ENCODE data around the gene GRM8.
"Not testable (repeated sequence)": the region's sequence is repeated elsewhere in the genome, so short reads cannot be mapped to it uniquely, and the experiment has no call there.

The GRM8 gene

DNA sequence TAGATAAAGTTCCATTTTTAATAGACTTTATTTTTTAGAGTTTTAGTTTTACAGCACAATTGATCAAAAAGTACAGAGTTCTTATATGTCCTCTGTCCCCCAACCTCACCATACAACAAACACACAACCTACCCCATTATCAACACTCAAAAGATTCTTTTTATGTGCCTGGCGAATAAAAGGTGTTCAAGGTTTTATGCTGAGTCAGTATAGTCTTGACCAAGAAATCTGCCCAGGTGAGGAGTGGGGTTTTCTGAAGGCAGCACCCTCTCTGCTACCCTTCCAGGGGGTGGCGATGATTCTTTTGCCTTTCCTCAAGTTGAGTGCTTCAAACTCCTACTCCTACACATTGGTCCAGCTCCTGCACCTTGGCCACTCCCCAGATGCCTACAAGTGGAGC, 222.9 kb downstream of the GRM8 start:
- DNase-seq (ENCODE audit: low read depth), result no peak

DNA sequence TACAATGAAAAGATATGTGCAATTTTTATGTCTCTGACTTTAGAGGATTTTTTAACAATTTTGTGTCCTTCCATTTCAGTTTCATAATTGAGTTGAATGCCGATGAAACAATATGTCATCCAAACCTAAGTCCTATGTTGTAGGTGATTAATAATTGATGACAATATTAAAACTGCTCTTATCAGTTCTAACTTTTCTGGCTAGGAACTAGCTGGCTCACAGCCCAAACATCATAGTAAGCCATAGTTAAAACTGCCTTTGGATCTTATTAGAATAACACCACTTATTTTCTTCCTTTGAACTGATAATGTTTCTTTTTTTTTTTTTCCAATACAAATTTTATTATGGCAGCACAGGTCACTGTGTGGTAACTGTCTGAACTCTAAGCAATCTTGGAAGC, 230.9 kb downstream of the GRM8 start:
- DNase-seq (ENCODE audit: low read depth), result no peak

DNA sequence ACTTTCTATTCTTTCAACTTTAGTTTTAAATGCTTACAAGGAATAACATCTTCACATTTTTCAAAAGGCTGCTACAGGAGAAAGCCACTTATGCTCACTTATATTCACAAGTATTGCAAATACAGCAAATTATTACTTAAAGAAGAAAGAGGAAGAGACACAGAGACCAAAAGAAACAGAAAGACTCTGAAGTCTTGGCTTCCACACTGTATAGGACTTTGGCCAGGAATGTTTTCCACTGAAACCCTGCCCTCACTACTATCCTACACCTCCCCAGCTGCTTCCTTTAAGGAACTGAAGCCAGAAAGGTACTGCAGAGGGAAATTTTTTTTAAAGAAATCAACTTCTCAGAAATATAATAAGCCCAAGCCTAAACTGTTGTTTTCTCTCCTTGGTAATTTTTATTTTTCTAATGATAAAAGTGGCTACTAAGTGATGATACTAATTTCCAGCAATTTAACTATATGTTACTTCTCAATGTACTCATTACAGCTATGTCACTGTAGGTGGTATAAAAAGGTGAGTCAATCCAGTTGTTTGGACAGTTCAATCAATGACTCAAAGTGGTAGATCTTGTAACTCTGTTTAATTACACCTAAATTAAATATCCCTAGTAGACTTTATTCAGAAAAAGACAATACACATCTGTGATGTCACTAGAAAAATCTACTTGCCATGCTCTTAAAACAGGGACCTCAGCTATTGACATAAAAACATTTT, 231.6 kb downstream of the GRM8 start:
- no peak for DNase-seq (ENCODE audit: low read depth)

DNA sequence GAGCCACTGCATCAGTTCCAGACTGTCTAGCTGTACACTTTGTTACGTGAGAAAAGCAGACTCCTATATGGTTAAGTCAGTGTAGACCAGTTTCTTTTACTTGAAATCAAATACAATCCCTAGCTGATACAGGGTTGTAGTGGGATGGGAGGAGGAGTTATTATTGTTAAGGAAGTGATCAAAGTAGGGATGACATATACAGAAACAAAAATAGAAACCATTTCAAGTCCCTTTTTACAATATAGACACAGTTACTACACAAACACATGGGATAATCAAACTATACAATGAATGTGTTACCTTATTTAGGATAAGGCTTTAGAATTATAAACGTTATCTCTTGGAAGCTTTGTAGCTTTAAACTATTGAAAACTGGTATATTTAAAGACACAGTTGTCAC, 233.9 kb downstream of the GRM8 start:
- DNase-seq (ENCODE audit: low read depth), result no peak

DNA sequence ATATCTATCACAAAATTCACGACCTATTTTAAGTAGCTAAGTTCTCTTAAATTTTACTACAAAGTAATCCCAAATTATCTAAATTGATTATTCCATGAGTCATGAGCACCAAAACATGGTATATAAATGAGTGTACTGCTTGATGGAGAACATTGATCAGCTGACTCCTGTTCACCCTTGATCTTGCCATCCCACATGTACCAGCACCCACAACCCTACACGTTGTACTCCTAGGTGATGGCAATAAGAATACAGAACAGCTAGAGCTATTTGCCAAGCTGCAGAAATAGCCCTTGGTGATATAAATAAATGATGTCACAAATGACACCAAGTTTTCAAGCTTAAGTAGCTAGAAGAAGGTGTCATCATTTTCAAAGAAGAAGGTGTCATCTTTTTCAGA, 235.5 kb downstream of the GRM8 start:
- no peak for DNase-seq (ENCODE audit: low read depth)

DNA sequence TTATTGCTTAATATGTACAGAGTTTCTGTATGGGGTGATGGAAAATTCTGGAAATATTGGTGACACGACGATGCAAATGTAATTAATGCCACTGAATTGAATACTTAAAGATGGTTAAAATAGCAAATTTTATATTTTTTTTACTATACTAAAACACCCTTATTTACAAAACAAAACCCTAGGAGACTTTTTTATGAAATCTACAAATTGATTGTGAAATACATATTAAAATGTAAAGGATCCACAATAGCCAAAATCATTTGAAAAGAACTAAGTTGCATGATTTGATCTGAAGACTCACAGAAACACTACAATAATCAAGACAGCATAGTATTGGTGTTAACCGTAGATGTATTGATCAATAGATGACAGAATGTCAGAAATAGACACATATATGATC, 252.0 kb downstream of the GRM8 start:
- DNase-seq (ENCODE audit: low read depth), result no peak

DNA sequence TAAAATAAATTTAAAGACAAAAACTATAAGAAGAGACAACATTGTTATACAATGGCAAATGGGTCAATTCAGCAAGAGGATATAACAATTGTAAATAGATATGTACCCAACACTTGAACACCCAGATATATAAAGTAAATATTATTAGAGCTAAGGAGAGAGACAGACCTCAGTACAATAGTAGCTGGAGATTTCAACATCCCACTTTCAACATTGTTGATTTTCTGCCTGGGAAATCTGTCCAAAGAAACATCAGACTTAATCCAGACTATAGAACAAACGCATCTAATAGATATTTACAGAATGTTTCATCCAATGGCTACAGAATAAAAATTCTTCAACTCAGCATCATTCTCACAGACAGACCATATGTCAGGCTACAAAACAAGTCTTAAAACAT, 256.1 kb downstream of the GRM8 start:
- no peak for DNase-seq (ENCODE audit: low read depth)

DNA sequence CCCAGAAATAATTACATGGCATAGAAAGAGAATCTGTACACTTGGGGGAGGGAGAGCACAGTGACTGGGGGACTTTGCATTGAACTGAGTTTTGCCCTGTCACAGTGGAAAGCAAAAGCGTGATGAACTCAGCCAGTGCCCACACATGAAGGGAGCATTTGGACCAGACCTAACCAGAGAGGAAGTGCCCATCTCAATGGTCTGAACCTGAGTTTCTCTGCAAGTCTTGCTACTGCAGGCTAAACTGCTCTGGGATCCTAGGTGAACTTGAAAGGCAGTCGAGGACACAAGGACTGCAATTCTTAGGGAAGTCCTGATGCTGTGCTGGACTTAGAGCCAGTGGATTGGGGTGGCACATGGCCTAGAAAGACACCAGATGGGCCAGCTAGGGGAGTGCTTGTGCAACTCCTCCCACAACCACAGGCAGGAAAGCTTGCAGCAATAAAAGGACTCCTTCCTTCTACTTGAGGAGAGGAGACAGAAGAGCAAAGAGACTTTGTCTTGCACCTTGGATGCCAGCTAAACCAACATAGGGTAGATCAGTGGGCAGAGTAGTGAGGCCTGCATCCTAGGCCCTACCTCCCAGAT, 259.0 kb downstream of the GRM8 start:
- no peak for DNase-seq (ENCODE audit: low read depth)

DNA sequence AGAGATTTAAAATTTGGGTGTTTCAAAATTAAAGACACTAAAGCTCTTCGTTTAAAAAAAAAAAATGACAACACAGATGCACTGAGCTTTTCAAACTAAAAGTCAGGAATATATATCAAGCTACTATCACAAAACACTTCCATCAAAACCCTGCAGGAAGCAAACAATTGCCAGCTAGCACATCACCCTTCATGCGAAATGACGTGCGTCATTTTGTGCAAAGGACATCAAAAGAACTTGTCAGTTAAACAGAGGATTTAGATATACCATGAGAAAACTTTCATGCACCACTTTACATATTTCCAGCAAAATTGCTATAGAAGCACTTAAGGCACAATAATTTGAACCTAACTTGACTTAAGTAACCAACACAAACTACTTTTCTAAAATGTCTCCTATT, 264.7 kb downstream of the GRM8 start:
- no peak for DNase-seq (ENCODE audit: low read depth)

DNA sequence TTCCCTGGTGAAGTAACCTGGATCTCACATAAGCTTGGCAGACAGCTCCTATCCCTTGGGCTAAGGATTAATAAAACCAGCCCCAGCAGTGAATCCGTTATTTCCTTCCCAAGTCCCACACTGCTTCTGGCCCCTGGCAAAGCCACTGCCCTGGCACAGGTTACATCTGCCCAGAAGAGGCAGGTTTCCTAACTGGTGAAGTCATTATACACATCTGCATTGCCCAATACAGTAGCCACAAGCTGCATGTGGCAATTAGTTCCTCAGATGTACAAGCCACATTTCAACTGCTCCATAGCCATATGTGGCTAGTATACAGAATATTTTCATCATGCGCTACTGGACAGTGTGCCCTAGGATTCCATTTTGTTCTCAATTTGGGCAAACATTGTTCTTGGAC, 273.0 kb downstream of the GRM8 start:
- no peak for DNase-seq (ENCODE audit: low read depth)

DNA sequence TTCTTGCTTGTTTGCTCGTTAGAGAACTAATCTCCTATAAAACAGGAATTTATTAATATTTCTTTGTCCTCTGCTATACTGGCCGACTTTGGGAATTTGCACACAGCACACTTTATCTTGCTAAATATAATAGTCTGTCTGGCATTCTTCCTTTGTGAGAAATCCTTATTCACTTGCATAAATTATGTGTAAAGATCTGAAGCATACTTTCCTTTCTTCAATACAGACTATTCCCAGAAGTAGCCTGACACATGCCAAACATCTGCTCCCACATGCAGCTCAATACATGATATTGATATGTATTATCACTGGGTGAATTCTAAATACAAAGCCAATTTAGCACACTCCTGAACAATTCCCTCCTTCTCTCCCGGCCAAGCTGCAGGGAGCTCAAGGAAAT, 273.9 kb downstream of the GRM8 start:
- DNase-seq (ENCODE audit: low read depth), result no peak

DNA sequence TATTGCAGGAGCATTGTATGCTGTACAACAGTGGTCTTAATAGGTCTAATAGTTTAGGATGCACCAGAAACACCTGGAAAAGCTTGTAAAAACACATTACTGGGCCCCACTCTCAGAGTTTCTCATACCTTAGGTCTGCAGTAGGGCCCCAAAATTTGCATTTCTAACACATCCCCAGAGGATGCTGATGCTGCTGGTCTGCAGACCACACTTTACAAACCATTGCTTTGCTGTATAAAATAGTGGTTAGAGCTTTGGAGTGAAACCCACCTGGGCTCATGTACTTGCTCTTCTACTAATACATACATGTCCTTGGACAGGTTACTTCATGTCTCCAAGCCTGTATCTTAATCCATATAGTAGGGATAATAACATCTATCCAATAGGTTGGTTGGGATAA, 279.7 kb downstream of the GRM8 start:
- no peak for DNase-seq (ENCODE audit: low read depth)

DNA sequence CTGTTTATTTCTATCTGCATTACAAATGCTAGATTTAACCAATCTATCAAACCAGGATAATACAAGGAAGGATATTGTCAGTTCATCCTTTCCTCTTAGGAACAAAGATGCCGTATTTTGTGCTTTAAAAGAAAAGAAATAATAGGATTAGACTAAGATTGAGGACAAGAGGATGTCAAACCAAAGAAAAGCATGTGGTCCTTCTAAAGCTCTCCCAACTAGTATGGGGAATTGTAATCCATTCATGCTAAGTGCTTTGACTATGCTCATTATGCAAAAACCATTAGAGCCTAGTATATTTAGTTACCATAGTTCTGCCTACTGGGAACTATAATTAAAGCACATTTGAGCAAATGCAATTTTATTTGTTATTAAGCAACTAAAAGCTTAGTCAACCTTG, 280.2 kb downstream of the GRM8 start:
- no peak for DNase-seq (ENCODE audit: low read depth)

DNA sequence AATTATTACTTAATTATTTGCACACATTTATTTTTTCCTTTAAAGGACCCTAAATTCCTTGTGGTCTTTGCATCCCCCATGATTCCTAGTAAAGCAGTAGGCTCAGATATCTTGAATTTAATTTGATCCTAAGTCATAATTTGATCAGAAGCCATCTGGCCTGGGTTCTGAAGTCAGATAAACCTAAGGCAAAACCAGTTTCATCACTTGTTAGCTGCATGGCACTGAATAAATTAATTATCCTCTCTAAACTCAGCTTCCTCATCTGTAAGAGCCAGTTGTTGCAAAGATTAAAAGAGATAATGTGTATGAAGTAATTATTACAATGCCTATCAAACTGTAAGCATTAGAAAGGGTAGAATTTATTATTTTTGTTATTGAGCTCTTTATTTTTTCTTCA, 293.1 kb downstream of the GRM8 start:
- no peak for DNase-seq (ENCODE audit: low read depth)

DNA sequence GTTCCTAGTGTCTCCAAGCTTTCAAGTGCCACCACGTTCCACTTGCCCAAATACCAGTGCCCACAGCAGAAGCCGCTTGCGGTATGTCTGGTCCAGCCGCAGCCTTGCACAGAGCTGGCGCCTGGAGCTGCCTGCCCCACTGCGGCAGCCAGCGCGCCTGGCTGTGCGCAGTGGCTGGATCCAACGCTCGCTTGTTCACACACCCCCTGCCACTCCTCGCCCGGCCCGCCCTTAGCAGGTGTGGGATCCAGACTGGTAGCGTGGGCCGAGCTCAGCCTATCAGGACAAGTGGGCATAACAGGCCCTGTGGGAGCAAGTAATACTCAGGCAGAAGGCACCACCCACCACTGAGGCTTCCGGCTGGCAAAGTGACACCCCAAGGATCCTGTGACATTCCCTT, 294.4 kb downstream of the GRM8 start:
- DNase-seq (ENCODE audit: low read depth), result no peak

DNA sequence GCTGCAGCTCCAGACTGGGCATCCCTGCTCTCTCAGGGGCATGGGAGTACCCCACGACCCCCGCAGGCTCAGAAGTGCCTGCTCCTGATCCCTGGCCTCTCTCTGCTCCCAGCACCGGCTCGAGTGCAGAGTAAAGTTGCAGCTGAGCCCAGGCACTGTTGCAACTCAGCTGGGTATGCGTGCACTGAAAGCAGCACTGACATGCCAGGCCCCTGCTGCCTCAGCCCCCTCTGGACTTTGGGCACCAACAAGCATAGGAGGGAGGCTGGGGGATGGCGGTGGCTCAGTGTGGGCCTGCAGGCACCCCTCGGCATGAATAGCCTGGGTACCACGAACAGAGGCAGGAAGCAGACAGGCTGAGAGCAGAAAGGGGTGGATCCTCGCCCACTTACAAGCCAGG, 295.3 kb downstream of the GRM8 start:
- no peak for DNase-seq (ENCODE audit: low read depth)

DNA sequence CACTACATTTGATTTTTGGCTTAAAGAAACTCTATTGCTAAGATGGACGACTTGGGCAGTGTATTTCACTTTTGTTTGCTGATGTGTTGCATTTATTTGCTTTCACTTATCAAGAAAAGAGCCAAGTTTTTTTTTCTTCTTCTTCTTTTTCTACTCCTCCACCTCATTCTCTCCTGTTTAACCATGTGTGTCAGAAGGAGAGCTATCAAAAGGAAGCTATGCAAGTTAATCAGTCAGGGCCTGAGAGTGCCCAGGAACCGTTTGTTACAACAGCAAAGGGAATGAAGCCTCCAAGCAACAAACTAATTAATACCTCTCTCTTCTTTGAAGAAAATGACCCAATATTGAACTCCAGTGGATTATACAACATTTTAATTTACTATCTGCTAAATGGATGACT, 299.3 kb downstream of the GRM8 start:
- no peak for DNase-seq (ENCODE audit: low read depth)

DNA sequence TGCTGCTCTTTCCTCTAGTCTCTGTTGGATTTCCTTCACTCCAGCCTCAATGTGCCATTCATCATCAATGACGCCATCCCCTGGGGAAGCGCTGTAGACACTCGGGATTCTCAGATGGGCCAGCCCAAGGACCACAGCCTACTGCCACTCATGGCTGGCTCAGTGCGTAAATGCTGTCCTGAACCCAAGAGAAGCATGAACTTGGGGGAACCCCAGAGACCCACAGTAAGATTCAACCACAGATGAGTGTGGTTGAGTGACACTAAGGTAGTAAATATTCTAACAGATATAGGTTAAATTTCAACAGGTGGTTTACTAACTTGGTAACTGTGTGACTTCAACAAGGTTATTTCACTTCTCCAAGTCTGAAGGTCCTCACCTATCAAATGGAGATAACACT, 304.1 kb downstream of the GRM8 start:
- no peak for DNase-seq (ENCODE audit: low read depth)

DNA sequence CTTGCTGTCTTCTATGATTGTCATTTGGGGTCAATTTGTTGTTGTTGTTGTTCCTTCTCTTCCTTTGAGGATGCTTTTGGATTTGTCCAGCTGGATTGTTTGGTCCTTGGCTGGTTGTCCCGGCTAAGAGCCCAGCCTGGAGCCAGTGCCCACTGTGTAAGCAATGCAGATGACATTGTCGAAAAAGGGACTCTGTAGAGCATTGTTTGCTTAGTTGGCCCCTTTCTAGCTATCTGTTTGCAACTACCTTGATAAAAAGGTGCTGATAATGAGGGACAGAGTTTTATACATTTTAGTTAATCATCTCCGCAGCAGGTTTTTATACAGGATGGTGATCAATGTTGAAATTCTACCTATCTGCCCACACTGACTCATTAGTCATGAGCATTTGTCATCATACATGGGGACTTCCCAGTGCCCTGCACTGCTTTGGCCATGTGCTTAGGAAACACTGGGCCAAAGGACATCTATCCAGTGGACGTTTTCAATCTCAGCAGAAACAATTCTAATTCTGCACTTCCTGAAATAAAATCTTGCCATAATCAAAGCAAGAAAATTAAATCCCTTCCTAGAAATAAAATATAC, 311.9 kb downstream of the GRM8 start:
- DNase-seq (ENCODE audit: low read depth), result no peak

DNA sequence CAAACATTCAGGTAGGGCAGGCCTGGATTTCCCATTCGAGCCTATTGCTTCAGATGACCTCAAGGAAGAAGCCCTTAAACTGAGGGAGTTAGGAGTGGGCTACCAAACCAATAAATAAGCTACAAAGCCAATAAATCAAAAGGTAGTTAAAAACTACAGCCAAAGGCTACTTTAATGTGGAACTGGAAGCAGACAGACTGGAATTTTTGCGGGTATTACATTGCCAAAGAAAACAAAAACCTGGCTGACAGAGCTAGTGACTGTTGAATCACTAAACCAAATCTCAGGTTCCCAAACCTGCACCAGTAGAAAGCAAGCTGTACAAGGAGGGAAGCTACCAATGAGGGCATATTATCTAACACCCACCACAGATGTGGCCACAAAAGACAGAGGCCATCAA, 315.6 kb downstream of the GRM8 start:
- DNase-seq (ENCODE audit: low read depth), result no peak

DNA sequence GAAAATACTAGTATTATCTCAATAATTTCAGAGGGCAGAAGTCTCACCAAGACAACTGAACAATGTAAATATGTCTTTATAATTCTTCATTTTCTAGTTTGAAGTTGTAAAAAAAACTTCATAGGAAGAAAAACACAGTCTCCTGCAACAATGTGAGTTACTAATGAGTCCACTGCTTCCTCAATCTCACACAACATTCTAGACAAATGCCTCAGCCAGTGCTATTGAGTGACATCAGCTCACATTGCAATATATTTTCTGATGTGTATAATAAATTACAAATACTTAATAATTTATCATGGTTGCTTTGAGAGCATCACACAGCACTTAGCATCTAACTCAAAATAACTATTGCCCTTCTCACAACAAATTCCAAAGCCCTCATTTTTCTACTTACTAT, 321.2 kb downstream of the GRM8 start:
- no peak for DNase-seq (ENCODE audit: low read depth)

DNA sequence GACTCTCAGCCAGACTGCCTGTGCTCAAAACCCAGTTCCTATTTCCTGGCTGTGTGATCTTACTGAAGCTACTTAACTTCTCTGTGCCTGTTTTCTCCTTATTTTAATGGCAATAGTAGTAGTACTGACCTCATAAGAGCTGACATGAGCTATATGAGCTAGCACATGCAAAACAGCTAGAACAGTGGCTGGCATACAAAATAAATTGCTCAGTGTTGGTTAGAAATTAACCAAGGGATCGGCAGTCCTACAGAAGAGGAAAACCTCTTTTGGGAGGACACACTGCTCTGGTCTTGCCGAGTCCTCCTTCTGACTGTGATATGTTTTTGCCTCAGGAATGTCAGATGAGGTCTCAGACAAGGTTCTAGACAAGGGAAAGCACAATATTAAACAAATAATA, 322.6 kb downstream of the GRM8 start:
- no peak for DNase-seq (ENCODE audit: low read depth)

DNA sequence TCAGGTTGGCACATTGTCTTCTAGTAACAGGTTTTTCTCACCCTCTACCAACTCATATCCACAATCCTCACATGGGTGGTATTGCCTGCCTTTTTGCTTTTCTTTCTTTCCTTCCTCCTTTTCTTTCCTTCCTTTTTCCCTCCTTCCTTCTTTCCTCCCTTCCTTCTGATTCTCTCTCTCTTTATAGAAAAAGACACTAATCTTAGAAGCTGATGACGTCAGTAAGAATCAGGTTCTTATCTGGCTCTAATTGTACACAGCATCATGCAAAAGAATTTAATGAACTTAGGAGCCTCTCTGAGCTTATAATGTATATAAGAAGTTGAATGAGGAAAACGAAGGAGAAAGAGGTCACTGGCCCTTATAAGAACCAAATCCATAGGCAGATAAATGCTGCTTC, 328.3 kb downstream of the GRM8 start:
- DNase-seq (ENCODE audit: low read depth), result no peak

DNA sequence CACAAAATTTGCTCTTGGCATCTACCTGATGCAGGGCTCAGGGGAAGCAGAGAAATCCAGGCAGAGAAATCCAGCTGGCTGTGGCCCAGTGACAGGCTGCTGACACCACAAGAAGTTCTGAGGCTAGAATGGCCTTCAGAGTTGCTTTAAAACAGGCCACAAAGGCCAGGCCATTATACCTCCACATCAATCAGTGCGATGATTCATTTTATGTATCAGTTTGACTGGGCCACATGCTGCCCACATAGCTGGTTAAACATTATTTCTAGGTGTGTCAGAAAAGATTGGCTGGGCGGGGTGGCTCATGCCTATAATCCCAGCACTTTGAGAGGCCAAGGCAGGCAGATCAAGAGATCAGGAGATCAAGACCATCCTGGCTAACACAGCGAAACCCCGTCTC, 341.1 kb downstream of the GRM8 start:
- DNase-seq (ENCODE audit: low read depth), result not testable (repeated sequence)
